ENCODE data around the gene TMCC1.

DNA sequence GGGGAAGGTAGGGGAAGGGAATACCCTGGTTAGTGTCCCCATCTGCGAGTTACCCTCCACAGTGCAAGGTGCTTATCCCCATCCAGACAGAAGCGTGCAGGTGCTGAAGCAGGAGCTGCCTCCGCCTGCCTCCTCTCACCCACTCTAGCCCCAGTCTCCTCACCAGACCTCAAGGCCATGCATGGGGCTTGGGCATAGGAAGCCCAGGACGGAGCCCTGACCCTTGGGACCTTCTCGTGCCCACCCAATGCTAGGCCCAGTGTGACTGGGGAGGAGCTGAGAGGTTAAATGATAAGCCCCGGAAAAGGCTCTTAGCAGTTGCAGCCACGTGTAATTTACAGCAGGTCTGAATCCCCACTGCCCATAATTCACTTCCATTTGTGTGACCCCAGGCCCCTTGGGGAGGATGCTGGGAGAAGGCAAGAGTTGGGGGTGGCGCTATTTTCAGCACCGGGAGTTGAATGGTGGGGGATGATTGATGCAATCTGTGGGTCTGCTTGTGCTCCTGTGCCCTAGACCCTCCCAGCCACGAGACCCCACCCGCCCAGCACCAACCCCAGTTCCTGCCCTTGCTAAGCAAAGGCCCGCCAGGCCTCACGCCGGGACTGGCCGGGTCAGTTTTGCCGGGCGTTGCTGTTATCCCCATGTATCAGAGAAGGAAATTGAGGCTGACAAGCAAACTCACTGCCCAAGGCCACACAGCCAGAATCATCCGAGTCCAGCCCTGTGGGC is 272.5 kb downstream of the TMCC1 start:
- TF ChIP-seq POLR2A (IDR thresholded peaks at IDR 0.05) (no peak), CTCF (IDR thresholded peaks at IDR 0.05) (no peak)
